Cardiac atrium fibroblast (primary cell): Measurements from ENCODE around the gene EPPIN. TPM values are rescaled to one million over a fixed set of nuclear protein-coding genes. Genes with fewer than 3 reads are reported as not detected.

ENCODE experiments used
- total RNA-seq: library from RNA; depleted of rRNA; stranded (reverse); fragments of >200 nt; gene quantifications from 2 replicates; pipeline ENCODE4 v1.2.3, GENCODE V29; 2015

Gene EPPIN
- not detected in 2 replicates for total RNA-seq

DNA sequence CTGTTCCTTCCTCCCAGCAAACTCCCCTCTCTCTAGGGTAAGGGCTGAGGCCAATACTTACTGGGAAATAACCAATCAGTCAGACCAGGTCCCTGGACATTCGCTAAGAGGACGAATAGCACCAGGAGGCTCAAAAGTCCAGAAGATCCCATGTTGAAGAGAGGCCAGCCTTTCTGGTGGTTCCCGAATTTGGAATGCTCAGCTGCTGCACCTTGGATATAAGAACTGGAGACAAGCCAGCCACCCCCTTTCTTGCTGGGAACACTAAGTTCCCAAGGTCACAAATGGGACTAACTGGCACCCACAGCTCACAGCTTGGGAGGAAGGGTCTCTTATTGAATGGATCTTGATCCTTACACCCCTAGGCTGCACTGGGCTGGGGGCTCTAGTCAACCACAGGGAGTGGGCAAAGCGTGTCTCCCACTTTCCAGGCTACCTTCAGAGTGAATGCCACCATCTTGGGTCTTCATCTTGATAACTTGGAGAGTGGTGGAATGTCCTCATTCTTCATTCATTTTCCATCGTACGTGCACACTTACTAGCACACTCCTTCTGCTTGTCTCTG is at the start of gene EPPIN:
EPPIN (minus strand) TSS at position 196 of the 565 bp plus-strand sequence; CDS start at position 152, 44 bp downstream.

DNA sequence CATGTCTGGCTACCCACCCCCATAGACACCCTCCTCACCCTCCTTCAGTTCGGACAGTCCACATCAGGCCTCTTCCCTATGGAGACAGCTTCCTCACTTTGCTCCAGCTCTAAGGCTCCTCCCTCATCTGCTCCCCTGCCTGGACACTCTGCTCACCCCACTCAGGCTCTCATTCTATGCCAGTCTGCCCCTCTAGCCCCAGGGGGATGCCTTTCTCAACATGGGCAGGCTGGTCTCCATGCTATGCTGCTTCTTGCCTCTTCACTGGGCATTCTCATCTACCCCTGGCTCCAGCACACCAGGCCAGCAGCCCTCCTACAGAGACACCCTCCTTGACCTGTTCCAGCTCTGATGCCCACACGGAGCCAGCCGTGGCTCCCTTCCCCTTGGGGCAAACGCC is 32.0 kb upstream of the EPPIN start, which contains the start of gene WFDC8:
WFDC8 (minus strand) TSS at position 101 of the 400 bp plus-strand sequence; CDS start at position 64, 37 bp downstream.

DNA sequence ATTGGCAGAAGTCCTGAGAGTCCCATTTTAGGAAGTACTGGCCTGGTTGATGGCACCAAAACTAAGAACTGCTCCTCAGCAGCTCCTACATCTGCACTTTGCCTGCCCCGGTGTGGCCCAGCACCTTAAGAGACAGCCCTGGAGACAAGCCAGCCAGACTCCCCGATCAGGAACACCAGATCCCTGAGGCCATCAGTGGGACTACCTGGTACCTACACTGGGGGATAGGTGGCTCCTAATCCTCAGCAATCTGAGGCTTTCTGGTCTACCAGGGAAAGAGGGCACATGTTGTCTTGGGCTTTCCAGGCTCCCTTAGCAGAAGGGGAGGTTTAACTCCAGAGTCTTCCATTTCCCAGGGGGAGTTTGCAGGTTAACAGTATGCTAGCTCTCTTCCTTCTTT is 7.8 kb downstream of the EPPIN start, which contains the start of gene WFDC6:
WFDC6 (minus strand) TSS at position 101 of the 400 bp plus-strand sequence; CDS start at position 26, 75 bp downstream.

DNA sequence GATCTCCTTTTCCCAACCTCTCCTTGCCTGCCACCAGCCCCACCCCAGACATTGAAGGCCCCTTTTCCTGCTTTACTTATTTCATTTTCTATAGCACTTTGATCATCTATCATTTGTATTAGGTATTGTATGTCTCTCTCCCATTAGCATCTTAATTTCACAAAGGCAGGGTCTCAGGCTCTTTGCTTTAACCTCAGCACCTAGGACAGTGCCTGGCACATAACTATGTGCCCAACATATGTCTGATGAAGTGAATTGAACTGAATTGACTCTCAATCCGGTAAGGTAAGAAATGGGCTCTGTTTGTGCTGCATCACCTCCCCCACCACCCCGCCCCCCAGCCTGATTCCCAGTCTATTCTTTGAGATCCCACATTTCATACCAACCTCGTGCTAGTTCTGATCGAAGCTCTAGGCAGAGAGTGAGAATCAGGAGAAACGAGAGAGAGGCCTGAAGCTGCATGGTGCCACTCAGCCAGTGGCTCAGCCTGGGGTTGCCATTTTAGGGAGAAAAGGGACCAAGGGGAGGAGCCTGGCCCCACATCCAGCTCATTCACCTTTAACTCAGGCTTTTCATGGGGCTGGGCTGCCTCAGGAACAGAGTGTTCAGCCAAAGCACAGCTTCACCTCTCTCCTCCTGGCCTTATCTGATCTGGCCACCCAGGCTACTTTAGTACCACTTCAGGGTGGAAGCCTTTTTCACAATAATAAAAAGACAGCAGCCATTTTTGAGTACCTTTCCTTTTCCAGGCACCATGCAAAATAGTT is 31.9 kb downstream of the EPPIN start, which contains the start of gene SPINT3:
SPINT3 (minus strand) TSS at position 476 of the 767 bp plus-strand sequence; CDS start at position 462, 14 bp downstream.

Other genes starting within 250 kb of the EPPIN start
- gene RBPJL, start 240.6 kb downstream of the EPPIN start, total RNA-seq, result not detected in 2 replicates
- not detected in 2 replicates for gene MATN4, start 239.1 kb downstream of the EPPIN start, total RNA-seq
- 43.5 and 50.7 TPM in 2 replicates for gene SDC4, start 199.0 kb downstream of the EPPIN start, total RNA-seq
- gene SYS1, start 184.2 kb downstream of the EPPIN start, total RNA-seq, result 26.4 and 43.4 TPM in 2 replicates
- not detected in 2 replicates for gene TP53TG5, start 169.1 kb downstream of the EPPIN start, total RNA-seq
- gene DBNDD2, start 139.1 kb downstream of the EPPIN start, total RNA-seq, result 7.9 and 10.1 TPM in 2 replicates
- 91.3 and 93.3 TPM in 2 replicates for gene PIGT, start 131.3 kb downstream of the EPPIN start, total RNA-seq
- not detected in 2 replicates for gene WFDC2, start 77.6 kb downstream of the EPPIN start, total RNA-seq
- gene SPINT3, start 31.8 kb downstream of the EPPIN start, total RNA-seq, result not detected in 2 replicates
- not detected in 2 replicates for gene WFDC6, start 7.9 kb downstream of the EPPIN start, total RNA-seq
- not detected in 2 replicates for gene WFDC8, start 31.9 kb upstream of the EPPIN start, total RNA-seq
- gene WFDC10A, start 82.3 kb upstream of the EPPIN start, total RNA-seq, result not detected in 2 replicates
- gene WFDC9, start 83.9 kb upstream of the EPPIN start, total RNA-seq, result not detected in 2 replicates
- gene WFDC11, start 122.8 kb upstream of the EPPIN start, total RNA-seq, result not detected in 2 replicates
- not detected in 2 replicates for gene WFDC13, start 154.6 kb upstream of the EPPIN start, total RNA-seq
- not detected in 2 replicates for gene WFDC10B, start 157.6 kb upstream of the EPPIN start, total RNA-seq
- gene SPINT4, start 174.9 kb upstream of the EPPIN start, total RNA-seq, result not detected in 2 replicates
- not detected in 2 replicates for gene WFDC3, start 244.5 kb upstream of the EPPIN start, total RNA-seq
- gene DNTTIP1, start 244.6 kb upstream of the EPPIN start, total RNA-seq, result 17.2 and 25.1 TPM in 2 replicates